HG02610 (cell line): ENCODE data around the gene FPR1.

Experiments used
- ATAC-seq: cut with Tn5 transposase; IDR thresholded peaks from one replicate; pipeline ENCODE4 v1.9.1; 2021; ENCODE audit warnings: mild to moderate bottlenecking, moderate library complexity; ENCODE audit not compliant: unreplicated experiment

The FPR1 gene

DNA sequence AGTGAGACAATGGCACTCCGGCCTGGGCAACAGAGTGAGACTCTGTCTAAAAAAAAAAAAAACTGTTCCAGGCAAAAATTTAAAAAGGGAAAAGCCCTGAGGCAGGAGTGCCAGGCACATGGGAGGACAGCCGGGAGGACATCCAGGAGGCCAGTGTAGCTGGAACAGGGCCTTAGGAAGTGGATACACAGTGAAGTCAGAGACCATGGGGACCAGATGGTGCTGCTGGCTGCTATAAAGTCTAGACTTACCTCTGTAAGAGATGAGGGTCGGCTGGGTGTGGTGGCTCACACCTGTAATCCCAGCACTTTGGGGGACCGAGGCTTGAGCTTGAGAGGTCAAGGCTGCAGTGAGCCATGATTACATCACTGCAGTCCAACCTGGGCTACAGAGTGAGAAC lies 42.9 kb downstream of the FPR1 start:
- ATAC-seq, result no peak

DNA sequence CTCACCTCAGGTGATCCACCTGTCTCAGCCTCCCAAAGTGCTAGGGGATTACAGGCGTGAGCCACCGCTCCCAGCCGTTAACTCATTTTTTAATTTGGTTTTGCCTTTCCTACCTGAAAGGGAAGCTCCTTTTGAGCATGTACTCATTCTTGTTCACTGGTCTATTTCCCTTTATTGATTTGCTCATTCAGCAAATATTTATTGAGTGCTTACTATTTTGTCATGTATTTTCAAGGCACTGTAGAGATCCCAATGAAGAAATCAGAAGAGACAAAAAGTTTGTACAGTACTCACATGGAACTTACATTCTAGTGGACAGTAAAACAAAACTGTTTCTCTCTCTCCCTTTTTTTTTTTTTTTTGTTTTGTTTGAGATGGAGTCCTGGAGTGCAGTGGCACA lies 44.8 kb downstream of the FPR1 start:
- ATAC-seq, result no peak

DNA sequence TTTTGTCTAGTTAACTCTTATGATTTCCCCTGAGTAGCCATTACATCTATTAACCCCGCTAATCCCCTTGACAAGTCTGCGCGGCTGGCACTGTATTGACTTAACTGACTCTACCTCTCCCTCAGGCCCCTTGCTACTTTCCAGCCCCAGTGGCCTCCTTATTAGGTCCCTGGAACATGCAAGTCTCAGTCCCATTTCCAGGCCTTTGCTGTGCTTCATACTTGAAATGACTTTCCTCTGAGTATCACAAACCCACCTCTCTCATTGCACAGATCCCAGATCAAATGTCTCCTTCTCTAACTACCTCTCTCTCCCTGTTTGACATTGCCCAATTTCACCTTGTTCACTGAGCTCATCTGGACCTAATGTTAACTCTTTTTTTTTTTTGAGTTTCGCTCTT lies 45.4 kb downstream of the FPR1 start:
- ATAC-seq, result no peak

DNA sequence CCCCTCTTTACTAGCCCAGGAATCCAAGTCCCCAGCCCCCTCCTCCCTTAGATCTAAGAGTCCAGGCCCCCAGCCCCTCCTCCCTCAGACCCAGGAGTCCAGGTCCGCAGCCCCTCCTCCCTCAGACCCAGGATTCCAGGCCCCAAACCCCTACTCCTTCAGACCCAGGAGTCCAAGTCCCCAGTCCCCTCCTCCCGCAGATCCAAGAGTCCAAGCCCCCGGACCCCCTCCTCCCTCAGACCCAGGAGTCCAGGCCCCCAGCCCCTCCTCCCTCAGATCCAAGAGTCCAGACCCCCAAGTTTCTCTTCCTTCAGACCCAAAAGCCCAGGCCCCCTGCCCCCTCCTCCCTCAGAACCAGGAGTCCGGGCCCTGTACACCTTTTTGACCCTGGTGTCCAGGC lies 47.1 kb downstream of the FPR1 start:
- no peak for ATAC-seq

DNA sequence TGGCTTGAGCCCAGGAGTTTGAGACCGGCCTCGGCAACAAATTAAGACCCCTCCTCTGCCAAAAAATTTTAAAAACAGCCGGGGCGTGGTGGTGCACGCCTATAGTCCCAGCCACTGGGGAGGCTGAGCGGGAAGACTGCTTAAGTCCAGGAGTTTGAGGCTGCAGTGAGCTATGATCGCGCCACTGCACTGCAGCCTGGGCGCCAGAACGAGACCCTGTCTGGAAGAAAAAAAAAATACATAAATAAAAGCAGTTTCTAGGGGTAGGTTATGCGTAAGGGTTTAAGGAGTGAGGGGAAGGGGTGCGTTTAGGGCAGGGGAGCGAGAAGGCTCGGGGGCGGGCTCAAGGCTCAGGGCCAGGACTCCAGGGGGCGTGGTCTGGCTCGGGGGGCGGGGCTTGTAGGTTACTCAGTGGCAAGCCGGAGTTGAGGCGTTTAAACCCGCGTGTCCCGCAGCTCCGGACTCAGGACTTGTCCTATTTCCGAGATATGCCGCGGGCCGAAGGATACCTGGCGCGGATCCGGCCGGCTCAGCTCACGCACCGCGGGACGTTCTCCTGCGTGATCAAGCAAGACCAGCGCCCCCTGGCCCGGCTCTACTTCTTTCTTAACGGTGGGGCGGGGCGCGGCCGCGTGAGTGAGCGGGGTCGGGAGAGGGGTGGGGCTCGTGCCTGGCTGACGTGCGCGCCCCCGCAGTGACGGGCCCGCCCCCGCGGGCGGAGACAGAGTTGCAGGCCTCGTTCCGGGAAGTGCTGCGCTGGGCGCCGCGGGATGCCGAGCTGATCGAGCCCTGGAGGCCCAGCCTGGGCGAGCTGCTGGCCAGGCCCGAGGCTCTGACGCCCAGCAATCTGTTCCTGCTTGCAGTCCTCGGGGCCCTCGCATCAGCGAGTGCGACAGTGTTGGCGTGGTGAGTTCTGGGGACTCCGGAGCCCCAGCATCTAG lies 47.8 kb downstream of the FPR1 start:
- ATAC-seq, result peak; percentile 89

GRCh38 chr19:51702825-51703574 lies 48.7 kb downstream of the FPR1 start:
- ATAC-seq, result no peak

- no peak for ATAC-seq
Observed at GRCh38 chr19:51702103-51702824, 49.4 kb downstream of the FPR1 start.

- ATAC-seq, result no peak
Observed at GRCh38 chr19:51701468-51702100, 50.1 kb downstream of the FPR1 start.

DNA sequence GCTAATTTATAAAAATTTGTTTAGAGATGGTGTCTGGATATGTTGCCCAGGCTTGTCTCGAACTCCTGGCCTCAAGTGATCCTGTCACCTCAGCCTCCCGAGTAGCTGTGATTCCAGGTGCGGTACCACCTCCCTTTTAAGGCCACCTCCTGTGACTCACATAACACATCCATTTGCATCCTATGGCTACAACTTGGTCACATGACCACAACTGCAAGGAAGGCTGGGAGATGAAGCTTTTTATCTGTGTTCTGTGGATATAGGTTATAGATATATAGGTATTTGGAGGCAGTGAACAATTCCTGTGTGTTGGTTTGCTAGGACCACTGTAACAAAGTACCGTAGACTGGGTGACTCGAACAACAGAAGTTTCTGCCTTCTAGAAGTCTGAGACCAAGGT lies 52.5 kb downstream of the FPR1 start:
- no peak for ATAC-seq

DNA sequence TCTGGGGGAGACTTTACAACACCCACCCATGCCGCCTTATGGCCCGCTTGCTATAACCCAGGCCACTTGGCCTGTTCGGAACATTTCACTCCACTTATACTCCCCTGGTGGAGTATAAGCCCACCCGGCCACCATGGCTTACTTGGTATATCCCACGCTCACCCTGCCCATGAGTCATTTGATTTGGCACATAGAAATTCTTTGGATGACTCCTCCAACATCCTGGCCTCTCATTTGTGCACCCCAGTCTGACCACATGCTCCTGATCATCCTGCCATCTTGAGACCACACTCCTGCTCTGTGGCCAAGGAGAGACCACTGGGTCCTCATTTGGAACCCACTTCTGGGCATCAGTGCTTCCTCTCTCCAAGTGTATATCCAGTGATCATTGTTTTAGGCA lies 53.4 kb downstream of the FPR1 start:
- no peak for ATAC-seq

DNA sequence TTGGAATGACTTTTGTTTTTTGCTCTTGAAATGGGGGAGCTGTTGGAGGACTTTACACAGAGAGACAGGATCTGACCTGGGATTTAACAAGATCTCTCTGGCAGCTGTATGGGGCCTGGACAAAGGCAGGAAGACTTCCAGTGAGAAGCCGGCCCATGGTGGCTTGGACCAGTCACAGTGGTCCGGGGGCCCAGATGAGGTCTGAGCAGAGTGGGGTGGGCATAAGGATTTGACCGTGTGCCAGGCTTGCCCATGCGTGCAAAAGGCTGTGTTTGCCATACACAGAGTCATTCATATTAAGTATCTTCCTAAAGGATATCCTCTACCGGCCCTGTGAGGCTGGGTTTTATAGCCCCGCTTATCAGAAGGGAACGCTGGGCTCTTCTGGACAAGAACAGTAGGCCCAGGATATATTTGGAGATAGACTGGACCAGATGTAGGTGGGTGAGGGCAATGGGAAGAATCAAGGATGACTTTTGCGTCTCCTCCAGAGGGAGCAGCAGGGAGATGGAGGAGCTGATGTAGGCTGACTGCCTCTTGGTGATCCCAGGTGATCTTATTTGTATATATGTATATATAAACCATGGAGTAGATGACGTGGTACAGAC lies 54.4 kb downstream of the FPR1 start:
- no peak for ATAC-seq

GRCh38 chr19:51696606-51697005 lies 55.1 kb downstream of the FPR1 start:
- no peak for ATAC-seq
